Calu3 (cell line): ENCODE data around the gene CLTRN. TPM values are rescaled to one million over a fixed set of nuclear protein-coding genes. Genes with fewer than 3 reads are reported as not detected.

Experiments used
- BruUV-seq: library from RNA; stranded (reverse); fragments of 400-500 nt; replicated peaks from 2 replicates; lab custom pipeline; 2021; lab: Mats Ljungman, UMichigan
- CTCF ChIA-PET: fragments of 300-600 bp; sonication (Branson Sonifier 250); formaldehyde crosslinking; loops from one replicate; lab custom pipeline; 2022; ENCODE audit warnings: antibody characterized with exemption; lab: Charles Lee
- DNase-seq: peaks from one replicate; pipeline ENCODE4 v3.0.0; 2022
- H3K27ac Mint-ChIP-seq: one replicate; pipeline ENCODE4 v1.8.0; 2022; ENCODE audit warnings: mixed read lengths; ENCODE audit not compliant: unreplicated experiment
- H3K27me3 Mint-ChIP-seq: one replicate; pipeline ENCODE4 v1.8.0; 2022; ENCODE audit warnings: mixed read lengths; ENCODE audit not compliant: unreplicated experiment
- H3K36me3 Mint-ChIP-seq: one replicate; pipeline ENCODE4 v1.8.0; 2022; ENCODE audit warnings: mild to moderate bottlenecking, moderate library complexity, mixed read lengths; ENCODE audit not compliant: insufficient read depth, unreplicated experiment
- H3K4me1 Mint-ChIP-seq: one replicate; pipeline ENCODE4 v1.8.0; 2022; ENCODE audit warnings: mild to moderate bottlenecking, low read depth, mixed read lengths; ENCODE audit not compliant: unreplicated experiment
- H3K4me3 Mint-ChIP-seq: one replicate; pipeline ENCODE4 v1.8.0; 2022; ENCODE audit warnings: mild to moderate bottlenecking, low read depth, moderate library complexity, mixed read lengths; ENCODE audit not compliant: unreplicated experiment
- H3K9me3 Mint-ChIP-seq: one replicate; pipeline ENCODE4 v1.8.0; 2022; ENCODE audit warnings: low read depth, mixed read lengths; ENCODE audit not compliant: unreplicated experiment
- CTCF ChIP-seq: fragments of 200-600 bp; IDR thresholded peaks from one replicate; pipeline ENCODE4 v1.8.0; 2022; ENCODE audit warnings: antibody characterized with exemption; ENCODE audit not compliant: unreplicated experiment
- intact Hi-C: fragments of 100-400 bp; cut with micrococcal nuclease; formaldehyde crosslinking; loops from one replicate; pipeline ENCODE4 v1.10.0; 2022; ENCODE audit not compliant: unreplicated experiment
- total RNA-seq: library from RNA; stranded (reverse); gene quantifications from 2 replicates; pipeline ENCODE4 v1.2.3, GENCODE V29; 2022

The CLTRN gene
- total RNA-seq, 1 experiment from 2014 or later, result 35.3 TPM

- Mint-ChIP-seq H3K4me3 (no peak overlapping the region), H3K4me1 (peaks cover 18% of the 10 kb centered on the region), H3K9me3 (no peaks in the 10 kb centered on the region), H3K36me3 (peaks cover 6% of the 10 kb centered on the region), H3K27me3 (no peaks in the 10 kb centered on the region), H3K27ac (no peak overlapping the region)
- CTCF ChIA-PET, result no interaction called here
- DNase-seq, result no peak
- intact Hi-C loops, result loop anchor here (10.0 kb wide), 1 partner anchor 133 kb away; no protein-coding TSS in a partner anchor
- no peak for TF ChIP-seq CTCF
- BruUV-seq, result no TSS peak
Measured at GRCh38 chrX:15681433-15681832, 16.8 kb upstream of the CLTRN start.

- intact Hi-C loops, result loop anchor here (10.0 kb wide), 1 partner anchor 134 kb away; no protein-coding TSS in a partner anchor
- no TSS peak for BruUV-seq
- H3K36me3 Mint-ChIP-seq, result peaks cover 6% of the 10 kb centered on the region
- H3K9me3 Mint-ChIP-seq, result no peaks in the 10 kb centered on the region
- no peak overlapping the region for H3K4me3 Mint-ChIP-seq
- CTCF ChIA-PET, result no interaction called here
- H3K27me3 Mint-ChIP-seq, result no peaks in the 10 kb centered on the region
- no peak for TF ChIP-seq CTCF
- peaks cover 18% of the 10 kb centered on the region for H3K4me1 Mint-ChIP-seq
- peak; percentile 41 for DNase-seq
- peak overlapping the region; percentile 40 for H3K27ac Mint-ChIP-seq
Measured at GRCh38 chrX:15680401-15680800, 15.8 kb upstream of the CLTRN start.

GRCh38 chrX:15679246-15679645, 14.6 kb upstream of the CLTRN start:
- no peak overlapping the region for H3K4me3 Mint-ChIP-seq
- BruUV-seq, result no TSS peak
- H3K36me3 Mint-ChIP-seq, result peaks cover 6% of the 10 kb centered on the region
- CTCF ChIA-PET, result no interaction called here
- no peaks in the 10 kb centered on the region for H3K9me3 Mint-ChIP-seq
- H3K27me3 Mint-ChIP-seq, result no peaks in the 10 kb centered on the region
- intact Hi-C loops, result no loop called here
- H3K27ac Mint-ChIP-seq, result no peak overlapping the region
- TF ChIP-seq CTCF, result no peak
- H3K4me1 Mint-ChIP-seq, result peaks cover 18% of the 10 kb centered on the region
- DNase-seq, result no peak

GRCh38 chrX:15678339-15678738, 13.7 kb upstream of the CLTRN start:
- H3K9me3 Mint-ChIP-seq, result no peaks in the 10 kb centered on the region
- no peaks in the 10 kb centered on the region for H3K27me3 Mint-ChIP-seq
- no TSS peak for BruUV-seq
- CTCF ChIA-PET, result no interaction called here
- DNase-seq, result no peak
- no peak overlapping the region for H3K27ac Mint-ChIP-seq
- H3K36me3 Mint-ChIP-seq, result peaks cover 6% of the 10 kb centered on the region
- H3K4me1 Mint-ChIP-seq, result peaks cover 18% of the 10 kb centered on the region
- TF ChIP-seq CTCF, result no peak
- H3K4me3 Mint-ChIP-seq, result no peak overlapping the region
- intact Hi-C loops, result no loop called here
